MM.1S (cell line): ENCODE data around the gene ACSF3.

Experiments used
- DNase-seq: peaks from one replicate; pipeline ENCODE4 v3.0.0-alpha.2; 2015
- H2AFZ ChIP-seq: fragments of 300-600 bp; sonication (generic); 2 replicates; pipeline ENCODE4 v1.6.0; 2016; ENCODE audit warnings: antibody characterized with exemption, low read length
- H3F3A ChIP-seq: fragments of 300-600 bp; sonication (generic); 2 replicates; pipeline ENCODE4 v1.6.1; 2016; ENCODE audit warnings: mild to moderate bottlenecking, antibody characterized with exemption, low read length, moderate library complexity, mixed read lengths; ENCODE audit not compliant: insufficient read depth
- H3K27ac ChIP-seq: fragments of 300-600 bp; sonication (generic); 2 replicates; pipeline ENCODE4 v1.5.1; 2016; ENCODE audit warnings: mild to moderate bottlenecking, low read length
- H3K27me3 ChIP-seq: fragments of 300-600 bp; sonication (generic); replicated peaks from 2 replicates; pipeline ENCODE4 v1.6.0; 2016; ENCODE audit warnings: low read length; ENCODE audit not compliant: insufficient read depth
- H3K36me3 ChIP-seq: fragments of 300-600 bp; sonication (generic); replicated peaks from 2 replicates; pipeline ENCODE4 v1.6.1; 2016; ENCODE audit warnings: mild to moderate bottlenecking, low read length, mixed read lengths; ENCODE audit not compliant: insufficient read depth
- H3K4me1 ChIP-seq: fragments of 300-600 bp; sonication (generic); 2 replicates; pipeline ENCODE4 v1.6.1; 2016; ENCODE audit warnings: low read length, mixed read lengths
- H3K4me2 ChIP-seq: fragments of 300-600 bp; sonication (generic); 2 replicates; pipeline ENCODE4 v1.6.0; 2016; ENCODE audit warnings: low read depth, low read length
- H3K4me3 ChIP-seq: fragments of 300-600 bp; sonication (generic); 2 replicates; pipeline ENCODE4 v1.5.1; 2016; ENCODE audit warnings: low read length, mixed read lengths
- H3K79me2 ChIP-seq: fragments of 300-600 bp; sonication (generic); 2 replicates; pipeline ENCODE4 v1.6.1; 2016; ENCODE audit warnings: mixed run types, low read length, mixed read lengths
- H3K9ac ChIP-seq: fragments of 300-600 bp; sonication (generic); 2 replicates; pipeline ENCODE4 v1.6.1; 2016; ENCODE audit warnings: low read length, mixed read lengths
- H3K9me2 ChIP-seq: fragments of 300-600 bp; sonication (generic); replicated peaks from 2 replicates; pipeline ENCODE4 v1.6.1; 2016; ENCODE audit warnings: mild to moderate bottlenecking, low read length, mixed read lengths; ENCODE audit not compliant: insufficient read depth
- H3K9me3 ChIP-seq: fragments of 300-600 bp; sonication (generic); replicated peaks from 2 replicates; pipeline ENCODE4 v1.6.1; 2016; ENCODE audit warnings: mild to moderate bottlenecking, low read length, mixed read lengths; ENCODE audit not compliant: insufficient read depth
- H4K20me1 ChIP-seq: fragments of 300-600 bp; sonication (generic); 2 replicates; pipeline ENCODE4 v1.6.1; 2016; ENCODE audit warnings: mild to moderate bottlenecking, low read length, moderate library complexity, mixed read lengths; ENCODE audit not compliant: insufficient read depth
- EZH2 ChIP-seq: fragments of 300-600 bp; sonication (generic); optimal IDR thresholded peaks from 2 replicates; pipeline ENCODE3; 2017; ENCODE audit warnings: low read depth, mild to moderate bottlenecking, antibody characterized with exemption, low read length, mixed read lengths
- EZH2phosphoT487 ChIP-seq: fragments of 300-600 bp; sonication (generic); IDR thresholded peaks from 2 replicates; pipeline ENCODE4 v1.6.1; 2018; ENCODE audit warnings: antibody characterized with exemption, low read length
- TF ChIP-seq, protein P1 (sequence below): fragments of 300-600 bp; sonication (generic); IDR thresholded peaks from 2 replicates; pipeline ENCODE4 v1.5.1; 2016; ENCODE audit warnings: antibody characterized with exemption, low read length, mixed read lengths

Gene ACSF3

DNA sequence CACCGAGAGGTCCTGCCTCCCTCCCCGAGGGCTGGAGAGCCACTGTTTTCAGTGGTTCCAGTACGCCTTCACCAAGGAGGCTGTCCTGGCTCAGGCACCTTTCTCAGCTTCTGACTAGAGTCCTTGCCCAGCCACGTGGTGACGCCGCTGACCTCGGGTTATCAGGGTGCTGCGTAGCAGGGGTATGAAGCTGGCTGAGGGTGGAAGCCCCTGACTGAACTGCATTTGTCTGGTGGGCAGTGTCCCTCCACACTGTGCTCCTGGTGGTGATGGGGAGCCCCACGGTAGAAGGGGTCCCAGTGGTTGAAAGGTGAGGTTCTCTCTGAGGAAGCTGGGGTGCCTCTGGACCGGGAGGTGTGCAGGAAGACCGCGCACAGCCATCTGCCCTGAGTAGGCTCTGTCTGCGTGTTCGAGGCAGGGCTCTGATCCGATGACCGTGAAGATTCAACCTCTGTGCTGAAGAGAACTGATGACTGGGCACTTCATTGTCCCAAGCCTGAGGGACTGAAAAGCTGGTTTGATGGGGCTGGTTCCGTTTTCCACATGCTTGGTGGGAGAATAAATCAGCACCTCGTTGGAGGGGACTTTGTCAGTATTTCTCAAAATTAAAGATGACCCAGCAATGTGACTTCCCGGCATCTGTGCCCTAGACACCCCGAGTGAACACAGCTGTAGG lies 2.5 kb downstream of the ACSF3 start:
- Histone ChIP-seq H3K27ac (no peak overlapping the region), H3K4me3 (no peak overlapping the region), H4K20me1 (no peaks in the 10 kb centered on the region), H3K9ac (no peak overlapping the region), H3F3A (no peaks in the 10 kb centered on the region), H3K36me3 (no peaks in the 10 kb centered on the region), H3K27me3 (no peaks in the 10 kb centered on the region), H2AFZ (no peak overlapping the region), H3K9me3 (no peaks in the 10 kb centered on the region), H3K4me2 (no peak overlapping the region), H3K79me2 (peaks cover 49% of the 10 kb centered on the region), H3K4me1 (peaks cover 11% of the 10 kb centered on the region; the same call in 1 of the 2 replicates), H3K9me2 (no peaks in the 10 kb centered on the region)
- no peak for TF ChIP-seq EZH2
- TF ChIP-seq EZH2phosphoT487 = no peak
- TF ChIP-seq, protein P1, sequence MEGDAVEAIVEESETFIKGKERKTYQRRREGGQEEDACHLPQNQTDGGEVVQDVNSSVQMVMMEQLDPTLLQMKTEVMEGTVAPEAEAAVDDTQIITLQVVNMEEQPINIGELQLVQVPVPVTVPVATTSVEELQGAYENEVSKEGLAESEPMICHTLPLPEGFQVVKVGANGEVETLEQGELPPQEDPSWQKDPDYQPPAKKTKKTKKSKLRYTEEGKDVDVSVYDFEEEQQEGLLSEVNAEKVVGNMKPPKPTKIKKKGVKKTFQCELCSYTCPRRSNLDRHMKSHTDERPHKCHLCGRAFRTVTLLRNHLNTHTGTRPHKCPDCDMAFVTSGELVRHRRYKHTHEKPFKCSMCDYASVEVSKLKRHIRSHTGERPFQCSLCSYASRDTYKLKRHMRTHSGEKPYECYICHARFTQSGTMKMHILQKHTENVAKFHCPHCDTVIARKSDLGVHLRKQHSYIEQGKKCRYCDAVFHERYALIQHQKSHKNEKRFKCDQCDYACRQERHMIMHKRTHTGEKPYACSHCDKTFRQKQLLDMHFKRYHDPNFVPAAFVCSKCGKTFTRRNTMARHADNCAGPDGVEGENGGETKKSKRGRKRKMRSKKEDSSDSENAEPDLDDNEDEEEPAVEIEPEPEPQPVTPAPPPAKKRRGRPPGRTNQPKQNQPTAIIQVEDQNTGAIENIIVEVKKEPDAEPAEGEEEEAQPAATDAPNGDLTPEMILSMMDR = no peak
- no peak for DNase-seq

DNA sequence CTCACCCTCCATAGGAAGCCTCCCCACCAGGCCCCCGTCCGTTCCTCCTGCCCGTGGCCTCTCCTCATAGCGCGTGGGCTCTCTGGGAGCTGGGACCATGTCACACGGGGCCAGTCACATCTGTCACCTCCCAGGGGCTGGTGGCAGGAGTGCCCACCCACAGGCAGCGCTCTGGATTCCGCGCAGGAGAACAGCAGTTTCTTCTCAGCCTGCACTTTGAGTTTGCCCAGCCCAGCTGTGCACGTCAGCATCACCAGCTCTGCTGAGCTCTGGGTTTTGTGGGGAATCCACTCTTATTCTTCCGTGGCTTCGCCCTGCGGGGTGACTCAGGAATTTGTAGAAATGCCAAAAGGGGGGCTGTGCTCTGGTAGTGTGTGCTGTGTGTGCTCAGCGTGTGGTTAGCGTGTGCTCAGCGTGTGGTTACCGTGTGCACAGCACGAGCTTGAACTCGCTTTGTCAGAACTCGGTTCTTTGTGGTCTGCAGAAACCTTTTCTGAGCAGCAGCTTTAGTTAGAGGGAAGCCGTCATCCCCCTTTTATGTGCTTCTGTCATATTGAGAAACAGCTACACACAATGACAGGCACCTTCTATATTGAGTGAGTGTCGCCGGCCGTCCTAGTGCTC lies 3.2 kb downstream of the ACSF3 start:
- no peak overlapping the region for H3K4me3 ChIP-seq
- H3K9ac ChIP-seq = no peak overlapping the region
- no peaks in the 10 kb centered on the region for H3K36me3 ChIP-seq
- H3K27ac ChIP-seq = no peak overlapping the region
- TF ChIP-seq, protein P1 = no peak
- TF ChIP-seq EZH2phosphoT487 (no peak), EZH2 (no peak)
- no peaks in the 10 kb centered on the region for H3F3A ChIP-seq
- H3K9me2 ChIP-seq = no peaks in the 10 kb centered on the region
- no peaks in the 10 kb centered on the region for H4K20me1 ChIP-seq
- no peak for DNase-seq
- no peak overlapping the region for H2AFZ ChIP-seq
- peaks cover 49% of the 10 kb centered on the region for H3K79me2 ChIP-seq
- H3K4me2 ChIP-seq = no peak overlapping the region
- H3K4me1 ChIP-seq = 0 out of 2 replicates have a peak, but pooled peaks cover 7% of the 10 kb centered on the region
- no peaks in the 10 kb centered on the region for H3K9me3 ChIP-seq
- no peaks in the 10 kb centered on the region for H3K27me3 ChIP-seq

DNA sequence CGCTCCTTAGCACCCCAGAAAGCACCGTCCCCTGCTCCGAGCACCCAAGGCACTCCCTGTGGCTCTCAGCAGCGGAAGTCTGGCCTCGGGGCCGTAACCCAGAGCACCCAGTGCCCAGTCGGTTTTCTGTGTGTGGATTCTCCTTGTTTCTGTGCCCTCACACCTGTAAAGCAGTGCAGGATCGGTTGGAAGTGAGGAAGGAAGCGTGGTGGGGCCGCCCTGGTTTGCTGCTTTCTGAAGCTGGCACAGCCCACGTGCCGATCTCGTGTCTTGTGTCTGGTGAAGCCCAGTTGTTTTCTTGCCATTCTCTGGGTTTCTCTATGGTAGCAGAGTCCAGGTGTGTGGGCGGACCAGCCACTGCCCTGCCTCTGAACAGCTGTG lies 3.7 kb downstream of the ACSF3 start:
- no peaks in the 10 kb centered on the region for H3K36me3 ChIP-seq
- H3K4me2 ChIP-seq = no peak overlapping the region
- peak overlapping the region; percentile 37; the same call in 1 of the 2 replicates for H3K27ac ChIP-seq
- H2AFZ ChIP-seq = no peak overlapping the region
- H3K4me1 ChIP-seq = 0 out of 2 replicates have a peak, but pooled peaks cover 2% of the 10 kb centered on the region
- H3K9me3 ChIP-seq = no peaks in the 10 kb centered on the region
- H3K9ac ChIP-seq = no peak overlapping the region
- peaks cover 49% of the 10 kb centered on the region for H3K79me2 ChIP-seq
- TF ChIP-seq EZH2phosphoT487 (no peak), EZH2 (no peak)
- TF ChIP-seq, protein P1 = no peak
- no peak for DNase-seq
- H3K27me3 ChIP-seq = no peaks in the 10 kb centered on the region
- H3K9me2 ChIP-seq = no peaks in the 10 kb centered on the region
- no peak overlapping the region for H3K4me3 ChIP-seq
- no peaks in the 10 kb centered on the region for H3F3A ChIP-seq
- H4K20me1 ChIP-seq = no peaks in the 10 kb centered on the region
